Activated CD4-positive, alpha-beta T cell treated with anti-CD3 and anti-CD28 coated beads, Interleukin-2, amount 50 U/mL, for 1 hour (primary cell): Measurements from ENCODE around the gene PRSS53.
A peak's percentile ranks its signal among the peaks of the same experiment; 100 is the strongest.

Experiments
- DNase-seq: peaks from one replicate; pipeline ENCODE4 v3.0.0-alpha.2; 2020

The PRSS53 gene

GRCh38 chr16:31036691-31037090, 52.1 kb downstream of the PRSS53 start:
- no peak for DNase-seq

- peak; percentile 85 for DNase-seq
Observed at GRCh38 chr16:31033709-31034492, 54.8 kb downstream of the PRSS53 start.
